SU-DHL-6 (cell line): ENCODE results near the gene NOS3.

Source experiments
- CTCF ChIP-seq: fragments of 200-600 bp; sonication (generic); IDR thresholded peaks from one replicate; pipeline ENCODE4 v1.5.1; 2017; ENCODE audit warnings: antibody characterized with exemption, mild to moderate bottlenecking, low read length, moderate library complexity; ENCODE audit not compliant: insufficient read depth, poor library complexity, severe bottlenecking
- EZH2phosphoT487 ChIP-seq: fragments of 200-600 bp; sonication (generic), shearing (Covaris generic); conservative IDR thresholded peaks from 2 replicates; pipeline ENCODE4 v1.6.1; 2018; ENCODE audit warnings: mild to moderate bottlenecking, antibody characterized with exemption, low read length, moderate library complexity, mixed read lengths

- TF ChIP-seq CTCF (no peak), EZH2phosphoT487 (no peak)
Measured at GRCh38 chr7:151035026-151035717, 44.4 kb downstream of the NOS3 start.
